GM12878 (cell line): Measurements from ENCODE around the gene LIN52. TPM values are rescaled to one million over a fixed set of nuclear protein-coding genes. Genes with fewer than 3 reads are reported as not detected.

Experiments
- ATAC-seq: fragments of 200-7000 bp; cut with Tn5 transposase; 3 replicates; pipeline ENCODE4 v1.9.1; 2020; ENCODE audit warnings: mild to moderate bottlenecking, moderate library complexity
- BruUV-seq: library from RNA; stranded (reverse); fragments of 400-500 nt; replicated peaks from 2 replicates; lab custom pipeline; 2021; lab: Mats Ljungman, UMichigan
- CTCF ChIA-PET: fragments of 300-600 bp; sonication (Branson Sonifier 250); formaldehyde crosslinking; extraction: SDS; loops from one replicate; lab custom pipeline; 2021; ENCODE audit warnings: inconsistent platforms; lab: Yijun Ruan, JAX
- POLR2A ChIA-PET: fragments of 350-600 bp; formaldehyde crosslinking; extraction: SDS; loops from one replicate; lab custom pipeline; 2021; ENCODE audit warnings: inconsistent platforms; lab: Charles Lee
- RAD21 ChIA-PET: fragments of 300-600 bp; sonication (Branson Sonifier 250); formaldehyde crosslinking; loops from one replicate; lab custom pipeline; 2023; ENCODE audit warnings: antibody characterized with exemption; ENCODE audit not compliant: unreplicated experiment; lab: Charles Lee
- SMC1A ChIA-PET: fragments of 300-600 bp; sonication (Branson Sonifier 250); formaldehyde crosslinking; loops from one replicate; lab custom pipeline; 2023; ENCODE audit not compliant: unreplicated experiment, uncharacterized antibody; lab: Charles Lee
- DNase-seq: peaks from one replicate; pipeline ENCODE4 v3.0.0-alpha.2; 2011; ENCODE audit warnings: low read depth, low spot score
- FAIRE-seq: peaks from 3 replicates; lab custom pipeline; 2011; peaks lifted over from hg19 to GRCh38; lab: Jason Lieb, UNC
- H2AFZ ChIP-seq: 2 replicates; pipeline ENCODE4 v1.6.0; 2011; ENCODE audit warnings: low read depth, low read length, control low read depth; ENCODE audit not compliant: control insufficient read depth
- H3K27ac ChIP-seq: 2 replicates; pipeline ENCODE4 v1.5.1; 2011; ENCODE audit warnings: control low read depth; ENCODE audit not compliant: control insufficient read depth, insufficient read depth
- H3K27me3 ChIP-seq, 2 experiments: replicated peaks in 1 of 2; 2 replicates each; pipeline versions ENCODE4 v1.6.0 to v1.6.1; 2011; ENCODE audit warnings: low read length in 1 of 2; ENCODE audit not compliant: control insufficient read depth in 2 of 2, insufficient read depth in 2 of 2
- H3K36me3 ChIP-seq, 2 experiments: 2 replicates each; pipeline ENCODE4 v1.5.1; 2011; ENCODE audit warnings: low read length in 1 of 2; ENCODE audit not compliant: control insufficient read depth in 2 of 2, insufficient read depth in 2 of 2
- H3K4me1 ChIP-seq: 2 replicates; pipeline ENCODE4 v1.6.1; 2011; ENCODE audit warnings: mild to moderate bottlenecking, low read length, moderate library complexity, mixed read lengths; ENCODE audit not compliant: control insufficient read depth, insufficient read depth
- H3K4me2 ChIP-seq: 2 replicates; pipeline ENCODE4 v1.6.0; 2011; ENCODE audit warnings: control low read depth; ENCODE audit not compliant: control insufficient read depth, insufficient read depth
- H3K4me3 ChIP-seq: fragments of 200-600 bp; sonication (generic); 2 replicates; pipeline ENCODE4 v1.5.1; 2016
- H3K79me2 ChIP-seq: 2 replicates; pipeline ENCODE4 v1.6.0; 2011; ENCODE audit warnings: low read length; ENCODE audit not compliant: control insufficient read depth, insufficient read depth
- H3K9ac ChIP-seq: 2 replicates; pipeline ENCODE4 v1.8.0; 2011; ENCODE audit warnings: low read length, control low read depth, mixed read lengths; ENCODE audit not compliant: control insufficient read depth, insufficient read depth
- H3K9me3 ChIP-seq: replicated peaks from 3 replicates; pipeline ENCODE4 v1.5.1; 2011; ENCODE audit warnings: mild to moderate bottlenecking, low read length; ENCODE audit not compliant: control insufficient read depth, insufficient read depth
- H4K20me1 ChIP-seq: 2 replicates; pipeline ENCODE4 v1.6.0; 2011; ENCODE audit not compliant: control insufficient read depth, insufficient read depth
- BACH1 ChIP-seq: fragments of 450-650 bp; IDR thresholded peaks from 2 replicates; pipeline ENCODE4 v1.6.1; 2017; ENCODE audit warnings: mild to moderate bottlenecking, borderline replicate concordance
- CBX5 ChIP-seq: sonication (generic); IDR thresholded peaks from 2 replicates; pipeline ENCODE4 v1.6.1; 2016; ENCODE audit warnings: low read depth, moderate library complexity, mild to moderate bottlenecking, inconsistent platforms
- CEBPB ChIP-seq, 2 experiments: fragments of 150-350 bp in 1 of 2; IDR thresholded peaks; 2 replicates each; pipeline ENCODE4 v1.6.1; 2012 to 2014; ENCODE audit warnings: low read depth in 2 of 2, low read length in 2 of 2, borderline replicate concordance in 1 of 2, inconsistent platforms in 1 of 2
- ETV6 ChIP-seq, 2 experiments: fragments of 450-650 bp in 1 of 2; IDR thresholded peaks in 1 of 2; conservative IDR thresholded peaks in 1 of 2; 2 replicates each; pipeline ENCODE4 v1.6.1; 2014; ENCODE audit warnings: antibody characterized with exemption in 1 of 2, borderline replicate concordance in 1 of 2, low read depth in 1 of 2, mild to moderate bottlenecking in 1 of 2, moderate library complexity in 1 of 2
- KDM1A ChIP-seq: fragments of 200-600 bp; sonication (generic); IDR thresholded peaks from 2 replicates; pipeline ENCODE4 v1.6.1; 2016; ENCODE audit warnings: borderline replicate concordance
- POLR2AphosphoS2 ChIP-seq: IDR thresholded peaks from 2 replicates; pipeline ENCODE4 v1.6.1; 2011; ENCODE audit warnings: low read depth, mild to moderate bottlenecking, low read length, improper control_type of control experiment, moderate library complexity
- RELA ChIP-seq: fragments of 450-650 bp; IDR thresholded peaks from 2 replicates; pipeline ENCODE4 v1.8.0; 2014; ENCODE audit warnings: borderline replicate concordance; ENCODE audit not compliant: partially characterized antibody
- RUNX3 ChIP-seq: IDR thresholded peaks from 2 replicates; pipeline ENCODE4 v1.6.1; 2012; ENCODE audit warnings: low read length, inconsistent platforms
- SMAD1 ChIP-seq: fragments of 450-650 bp; IDR thresholded peaks from 2 replicates; pipeline ENCODE4 v1.6.1; 2018; ENCODE audit warnings: mild to moderate bottlenecking, low read depth; ENCODE audit not compliant: partially characterized antibody
- TAF1 ChIP-seq: IDR thresholded peaks from 2 replicates; pipeline ENCODE4 v1.6.1; 2011; ENCODE audit warnings: mild to moderate bottlenecking, low read depth, low read length, borderline replicate concordance
- WGBS: methylation state at CpG from one replicate; pipeline ENCODE4 v1.1.6; 2016; ENCODE audit warnings: low lambda C conversion rate; ENCODE audit not compliant: insufficient replicate concordance, insufficient coverage; ENCODE audit errors: missing lambda C conversion rate; 5-methylcytosine and 5-hydroxymethylcytosine counted together
- in situ Hi-C: fragments of 300-500 bp; cut with MboI; formaldehyde crosslinking; loops from 9 replicates; pipeline ENCODE4 v1.14.3; 2018; ENCODE audit warnings: mixed read lengths
- intact Hi-C: fragments of 100-400 bp; cut with micrococcal nuclease; formaldehyde crosslinking; loops from one replicate; pipeline ENCODE4 v1.14.2; 2022; ENCODE audit not compliant: unreplicated experiment
- polyA plus RNA-seq, 11 experiments: library from polyadenylated mRNA; depleted of rRNA in 4 of 11; unstranded in 6 of 11; stranded (reverse) in 5 of 11; fragments of >200 nt; fragmentation: Nextera tagmentation in 4 of 11; fragmentation: Illumina TruSeq in 1 of 11; extraction: Ambion mirVana in 4 of 11; extraction: Trizol in 1 of 11; gene quantifications; 1 replicate in 1 of 11; 2 replicates in 10 of 11; pipeline versions ENCODE4 v1.2.1 to v1.2.3, GENCODE V29; 2011 to 2016; ENCODE audit warnings: inconsistent platforms in 2 of 11, missing spikeins in 2 of 11, low read depth in 1 of 11
- total RNA-seq, 4 experiments: library from RNA; depleted of rRNA in 3 of 4; stranded (reverse); fragments of >200 nt in 3 of 4; fragmentation: Illumina TruSeq in 1 of 4; extraction: Trizol in 1 of 4; gene quantifications; 2 replicates each; pipeline versions ENCODE4 v1.2.1 to v1.2.3, GENCODE V29; 2013 to 2021
- TF ChIP-seq, protein P1 (sequence below), 3 experiments: IDR thresholded peaks in 2 of 3; conservative IDR thresholded peaks in 1 of 3; 2 replicates each; pipeline ENCODE4 v1.5.1; 2011; ENCODE audit warnings: low read depth in 3 of 3, low read length in 3 of 3, mild to moderate bottlenecking in 3 of 3, control low read depth in 2 of 3, moderate library complexity in 2 of 3, inconsistent platforms in 1 of 3, mixed read lengths in 1 of 3; ENCODE audit not compliant: control insufficient read depth in 2 of 3, insufficient read depth in 1 of 3; ENCODE audit errors: extremely low read depth in 1 of 3
- TF ChIP-seq, protein P2 (sequence below): IDR thresholded peaks from 2 replicates; pipeline ENCODE4 v1.6.1; 2011; ENCODE audit warnings: low read depth, mild to moderate bottlenecking, low read length, moderate library complexity, borderline replicate concordance; ENCODE audit errors: extremely low read depth
- TF ChIP-seq, protein P3 (sequence below): fragments of 450-650 bp; IDR thresholded peaks from 2 replicates; pipeline ENCODE4 v1.6.1; 2014; ENCODE audit warnings: mild to moderate bottlenecking
- TF ChIP-seq, protein P4 (sequence below): IDR thresholded peaks from 2 replicates; pipeline ENCODE4 v1.6.1; 2012; ENCODE audit warnings: low read depth, low read length, improper control_type of control experiment
- TF ChIP-seq, protein P5 (sequence below): fragments of 450-650 bp; IDR thresholded peaks from 2 replicates; pipeline ENCODE4 v1.6.1; 2017; ENCODE audit warnings: mild to moderate bottlenecking, low read depth, inconsistent platforms; ENCODE audit not compliant: poor library complexity, severe bottlenecking

Gene LIN52
- total and polyA plus RNA-seq, 10 of the 15 experiments (the other 5 are each of a cell fraction or from before 2014, with no cell fraction given), result 13.3 to 30.9 (median 19.9) TPM

DNA sequence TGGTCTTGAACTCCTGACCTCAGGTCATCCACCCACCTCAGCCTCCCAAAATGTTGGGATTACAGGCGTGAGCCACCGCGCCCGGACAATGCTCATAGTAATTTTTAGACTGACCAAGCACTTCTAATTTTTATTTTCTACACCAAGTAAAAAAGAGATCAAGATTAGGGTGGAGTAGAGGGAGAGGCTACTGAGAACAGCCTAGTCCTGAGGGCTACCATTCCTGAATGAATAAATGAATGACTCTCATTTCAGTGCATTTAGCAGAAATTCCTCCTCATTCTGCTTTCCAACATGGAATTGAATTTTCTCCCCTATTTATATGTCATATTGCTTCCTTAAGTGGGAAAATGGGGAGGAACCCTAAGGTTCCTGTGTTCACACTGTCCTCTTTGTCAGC lies 39.2 kb upstream of the LIN52 start:
- Histone ChIP-seq H3K9me3 (no peaks in the 10 kb centered on the region), H3K27ac (no peak overlapping the region), H3K27me3 (no peaks in the 10 kb centered on the region), H3K4me1 (no peaks in the 10 kb centered on the region), H3K79me2 (no peaks in the 10 kb centered on the region), H3K4me2 (no peak overlapping the region), H3K9ac (no peak overlapping the region), H3K36me3 (no peaks in the 10 kb centered on the region), H2AFZ (no peak overlapping the region), H3K4me3 (no peak overlapping the region), H4K20me1 (no peaks in the 10 kb centered on the region)
- 88% methylated on average over 4 of the region's 4 CpGs for WGBS
- SMC1A ChIA-PET, result no interaction called here
- DNase-seq (no peak), ATAC-seq (no peak), FAIRE-seq (no peak)
- intact Hi-C loops, result no loop called here
- CTCF ChIA-PET, result interaction anchor here (0.6 kb wide), 1 partner anchor 181 kb away, joined by 3 read pairs; no protein-coding TSS in a partner anchor
- POLR2A ChIA-PET, result no interaction called here
- BruUV-seq, result no TSS peak
- TF ChIP-seq, protein P1, sequence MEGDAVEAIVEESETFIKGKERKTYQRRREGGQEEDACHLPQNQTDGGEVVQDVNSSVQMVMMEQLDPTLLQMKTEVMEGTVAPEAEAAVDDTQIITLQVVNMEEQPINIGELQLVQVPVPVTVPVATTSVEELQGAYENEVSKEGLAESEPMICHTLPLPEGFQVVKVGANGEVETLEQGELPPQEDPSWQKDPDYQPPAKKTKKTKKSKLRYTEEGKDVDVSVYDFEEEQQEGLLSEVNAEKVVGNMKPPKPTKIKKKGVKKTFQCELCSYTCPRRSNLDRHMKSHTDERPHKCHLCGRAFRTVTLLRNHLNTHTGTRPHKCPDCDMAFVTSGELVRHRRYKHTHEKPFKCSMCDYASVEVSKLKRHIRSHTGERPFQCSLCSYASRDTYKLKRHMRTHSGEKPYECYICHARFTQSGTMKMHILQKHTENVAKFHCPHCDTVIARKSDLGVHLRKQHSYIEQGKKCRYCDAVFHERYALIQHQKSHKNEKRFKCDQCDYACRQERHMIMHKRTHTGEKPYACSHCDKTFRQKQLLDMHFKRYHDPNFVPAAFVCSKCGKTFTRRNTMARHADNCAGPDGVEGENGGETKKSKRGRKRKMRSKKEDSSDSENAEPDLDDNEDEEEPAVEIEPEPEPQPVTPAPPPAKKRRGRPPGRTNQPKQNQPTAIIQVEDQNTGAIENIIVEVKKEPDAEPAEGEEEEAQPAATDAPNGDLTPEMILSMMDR (IDR thresholded peaks at IDR 0.05 in 2 of 3, conservative IDR thresholded peaks at IDR 0.05 in 1 of 3; ENCODE audit: control insufficient read depth in 2 of 3, extremely low read depth in 1 of 3, insufficient read depth in 1 of 3, low read depth in 3 of 3, low read length in 3 of 3), result no peak
- TF ChIP-seq TAF1, result no peak
- TF ChIP-seq CBX5, result no peak
- no peak for TF ChIP-seq BACH1
- TF ChIP-seq RELA, result no peak
- no peak for TF ChIP-seq ETV6 (conservative IDR thresholded peaks at IDR 0.05 in 1 of 2, IDR thresholded peaks at IDR 0.05 in 1 of 2; ENCODE audit: borderline replicate concordance in 1 of 2, low read depth in 1 of 2)
- no peak for TF ChIP-seq KDM1A
- TF ChIP-seq CEBPB (IDR thresholded peaks at IDR 0.05; ENCODE audit: borderline replicate concordance in 1 of 2, low read depth in 2 of 2, low read length in 2 of 2), result no peak
- TF ChIP-seq POLR2AphosphoS2, result no peak
- TF ChIP-seq, protein P2, sequence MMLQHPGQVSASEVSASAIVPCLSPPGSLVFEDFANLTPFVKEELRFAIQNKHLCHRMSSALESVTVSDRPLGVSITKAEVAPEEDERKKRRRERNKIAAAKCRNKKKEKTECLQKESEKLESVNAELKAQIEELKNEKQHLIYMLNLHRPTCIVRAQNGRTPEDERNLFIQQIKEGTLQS, result no peak
- TF ChIP-seq SMAD1, result no peak
- TF ChIP-seq, protein P3, sequence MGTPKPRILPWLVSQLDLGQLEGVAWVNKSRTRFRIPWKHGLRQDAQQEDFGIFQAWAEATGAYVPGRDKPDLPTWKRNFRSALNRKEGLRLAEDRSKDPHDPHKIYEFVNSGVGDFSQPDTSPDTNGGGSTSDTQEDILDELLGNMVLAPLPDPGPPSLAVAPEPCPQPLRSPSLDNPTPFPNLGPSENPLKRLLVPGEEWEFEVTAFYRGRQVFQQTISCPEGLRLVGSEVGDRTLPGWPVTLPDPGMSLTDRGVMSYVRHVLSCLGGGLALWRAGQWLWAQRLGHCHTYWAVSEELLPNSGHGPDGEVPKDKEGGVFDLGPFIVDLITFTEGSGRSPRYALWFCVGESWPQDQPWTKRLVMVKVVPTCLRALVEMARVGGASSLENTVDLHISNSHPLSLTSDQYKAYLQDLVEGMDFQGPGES, result no peak
- TF ChIP-seq, protein P4, sequence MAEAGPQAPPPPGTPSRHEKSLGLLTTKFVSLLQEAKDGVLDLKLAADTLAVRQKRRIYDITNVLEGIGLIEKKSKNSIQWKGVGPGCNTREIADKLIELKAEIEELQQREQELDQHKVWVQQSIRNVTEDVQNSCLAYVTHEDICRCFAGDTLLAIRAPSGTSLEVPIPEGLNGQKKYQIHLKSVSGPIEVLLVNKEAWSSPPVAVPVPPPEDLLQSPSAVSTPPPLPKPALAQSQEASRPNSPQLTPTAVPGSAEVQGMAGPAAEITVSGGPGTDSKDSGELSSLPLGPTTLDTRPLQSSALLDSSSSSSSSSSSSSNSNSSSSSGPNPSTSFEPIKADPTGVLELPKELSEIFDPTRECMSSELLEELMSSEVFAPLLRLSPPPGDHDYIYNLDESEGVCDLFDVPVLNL, result no peak
- TF ChIP-seq, protein P5, sequence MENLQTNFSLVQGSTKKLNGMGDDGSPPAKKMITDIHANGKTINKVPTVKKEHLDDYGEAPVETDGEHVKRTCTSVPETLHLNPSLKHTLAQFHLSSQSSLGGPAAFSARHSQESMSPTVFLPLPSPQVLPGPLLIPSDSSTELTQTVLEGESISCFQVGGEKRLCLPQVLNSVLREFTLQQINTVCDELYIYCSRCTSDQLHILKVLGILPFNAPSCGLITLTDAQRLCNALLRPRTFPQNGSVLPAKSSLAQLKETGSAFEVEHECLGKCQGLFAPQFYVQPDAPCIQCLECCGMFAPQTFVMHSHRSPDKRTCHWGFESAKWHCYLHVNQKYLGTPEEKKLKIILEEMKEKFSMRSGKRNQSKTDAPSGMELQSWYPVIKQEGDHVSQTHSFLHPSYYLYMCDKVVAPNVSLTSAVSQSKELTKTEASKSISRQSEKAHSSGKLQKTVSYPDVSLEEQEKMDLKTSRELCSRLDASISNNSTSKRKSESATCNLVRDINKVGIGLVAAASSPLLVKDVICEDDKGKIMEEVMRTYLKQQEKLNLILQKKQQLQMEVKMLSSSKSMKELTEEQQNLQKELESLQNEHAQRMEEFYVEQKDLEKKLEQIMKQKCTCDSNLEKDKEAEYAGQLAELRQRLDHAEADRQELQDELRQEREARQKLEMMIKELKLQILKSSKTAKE, result no peak
- no peak for TF ChIP-seq RUNX3
- RAD21 ChIA-PET, result no interaction called here
- in situ Hi-C loops, result loop anchor here (25.0 kb wide), 1 partner anchor 308 kb away; no protein-coding TSS in a partner anchor
